Hepatocyte (in vitro differentiated cells): Measurements from ENCODE around the gene DBH.

ENCODE experiments used
- EZH2 ChIP-seq: fragments of 200-600 bp; sonication (generic); IDR thresholded peaks from 2 replicates; pipeline ENCODE4 v1.6.1; 2016; ENCODE audit warnings: antibody characterized with exemption, mild to moderate bottlenecking, borderline replicate concordance
- EZH2phosphoT487 ChIP-seq: fragments of 200-600 bp; sonication (generic); IDR thresholded peaks from one replicate; pipeline ENCODE4 v1.6.1; 2018; ENCODE audit warnings: antibody characterized with exemption, mild to moderate bottlenecking, low read depth, moderate library complexity; ENCODE audit not compliant: unreplicated experiment, severe bottlenecking
- TF ChIP-seq, protein P1 (sequence below): fragments of 200-600 bp; sonication (generic); IDR thresholded peaks from 2 replicates; pipeline ENCODE4 v1.5.1; 2016; ENCODE audit warnings: antibody characterized with exemption, mild to moderate bottlenecking; ENCODE audit not compliant: poor library complexity

GRCh38 chr9:133659516-133659915, 23.4 kb downstream of the DBH start:
- TF ChIP-seq, protein P1, sequence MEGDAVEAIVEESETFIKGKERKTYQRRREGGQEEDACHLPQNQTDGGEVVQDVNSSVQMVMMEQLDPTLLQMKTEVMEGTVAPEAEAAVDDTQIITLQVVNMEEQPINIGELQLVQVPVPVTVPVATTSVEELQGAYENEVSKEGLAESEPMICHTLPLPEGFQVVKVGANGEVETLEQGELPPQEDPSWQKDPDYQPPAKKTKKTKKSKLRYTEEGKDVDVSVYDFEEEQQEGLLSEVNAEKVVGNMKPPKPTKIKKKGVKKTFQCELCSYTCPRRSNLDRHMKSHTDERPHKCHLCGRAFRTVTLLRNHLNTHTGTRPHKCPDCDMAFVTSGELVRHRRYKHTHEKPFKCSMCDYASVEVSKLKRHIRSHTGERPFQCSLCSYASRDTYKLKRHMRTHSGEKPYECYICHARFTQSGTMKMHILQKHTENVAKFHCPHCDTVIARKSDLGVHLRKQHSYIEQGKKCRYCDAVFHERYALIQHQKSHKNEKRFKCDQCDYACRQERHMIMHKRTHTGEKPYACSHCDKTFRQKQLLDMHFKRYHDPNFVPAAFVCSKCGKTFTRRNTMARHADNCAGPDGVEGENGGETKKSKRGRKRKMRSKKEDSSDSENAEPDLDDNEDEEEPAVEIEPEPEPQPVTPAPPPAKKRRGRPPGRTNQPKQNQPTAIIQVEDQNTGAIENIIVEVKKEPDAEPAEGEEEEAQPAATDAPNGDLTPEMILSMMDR, result no peak
- TF ChIP-seq EZH2phosphoT487 (no peak), EZH2 (no peak)
